ENCODE data around the gene SURF4. TPM values are rescaled to one million over a fixed set of nuclear protein-coding genes. Genes with fewer than 3 reads are reported as not detected.
"Not testable (repeated sequence)": the region's sequence is repeated elsewhere in the genome, so short reads cannot be mapped to it uniquely, and the experiment has no call there.

SURF4 gene
- total RNA-seq, 1 donor from 2014 or later: 243 TPM

GRCh38 chr9:133331221-133331620 is 44.6 kb downstream of the SURF4 start:
- TF ChIP-seq, protein P1, sequence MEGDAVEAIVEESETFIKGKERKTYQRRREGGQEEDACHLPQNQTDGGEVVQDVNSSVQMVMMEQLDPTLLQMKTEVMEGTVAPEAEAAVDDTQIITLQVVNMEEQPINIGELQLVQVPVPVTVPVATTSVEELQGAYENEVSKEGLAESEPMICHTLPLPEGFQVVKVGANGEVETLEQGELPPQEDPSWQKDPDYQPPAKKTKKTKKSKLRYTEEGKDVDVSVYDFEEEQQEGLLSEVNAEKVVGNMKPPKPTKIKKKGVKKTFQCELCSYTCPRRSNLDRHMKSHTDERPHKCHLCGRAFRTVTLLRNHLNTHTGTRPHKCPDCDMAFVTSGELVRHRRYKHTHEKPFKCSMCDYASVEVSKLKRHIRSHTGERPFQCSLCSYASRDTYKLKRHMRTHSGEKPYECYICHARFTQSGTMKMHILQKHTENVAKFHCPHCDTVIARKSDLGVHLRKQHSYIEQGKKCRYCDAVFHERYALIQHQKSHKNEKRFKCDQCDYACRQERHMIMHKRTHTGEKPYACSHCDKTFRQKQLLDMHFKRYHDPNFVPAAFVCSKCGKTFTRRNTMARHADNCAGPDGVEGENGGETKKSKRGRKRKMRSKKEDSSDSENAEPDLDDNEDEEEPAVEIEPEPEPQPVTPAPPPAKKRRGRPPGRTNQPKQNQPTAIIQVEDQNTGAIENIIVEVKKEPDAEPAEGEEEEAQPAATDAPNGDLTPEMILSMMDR (IDR thresholded peaks at IDR 0.05): no peak
- Mint-ChIP-seq H3K27me3 (ENCODE audit: low read depth) (no peaks in the 10 kb centered on the region), H3K4me1 (ENCODE audit: low read depth) (peaks cover 13% of the 10 kb centered on the region), H3K9me3 (ENCODE audit: low read depth) (no peaks in the 10 kb centered on the region), H3K4me3 (ENCODE audit: unreplicated experiment) (no peak overlapping the region), H3K27ac (ENCODE audit: unreplicated experiment) (no peak overlapping the region), H3K36me3 (ENCODE audit: low read depth) (peaks cover 19% of the 10 kb centered on the region)
- peak; percentile 84 for DNase-seq (ENCODE audit: low spot score)

- peaks cover 19% of the 10 kb centered on the region for H3K36me3 Mint-ChIP-seq (ENCODE audit: low read depth)
- DNase-seq (ENCODE audit: low spot score): peak; percentile 18
- TF ChIP-seq, protein P1 (IDR thresholded peaks at IDR 0.05): peak; percentile 78
- not testable (repeated sequence) for H3K9me3 Mint-ChIP-seq (ENCODE audit: low read depth); H3K27ac Mint-ChIP-seq (ENCODE audit: unreplicated experiment); H3K4me1 Mint-ChIP-seq (ENCODE audit: low read depth); H3K27me3 Mint-ChIP-seq (ENCODE audit: low read depth); H3K4me3 Mint-ChIP-seq (ENCODE audit: unreplicated experiment)
Observed at GRCh38 chr9:133329306-133330156, 46.3 kb downstream of the SURF4 start.

- H3K27me3 Mint-ChIP-seq (ENCODE audit: low read depth): no peaks in the 10 kb centered on the region
- no peaks in the 10 kb centered on the region for H3K4me1 Mint-ChIP-seq (ENCODE audit: low read depth)
- H3K9me3 Mint-ChIP-seq (ENCODE audit: low read depth): peaks cover 3% of the 10 kb centered on the region
- TF ChIP-seq, protein P1 (IDR thresholded peaks at IDR 0.05): no peak
- no peak overlapping the region for H3K27ac Mint-ChIP-seq (ENCODE audit: unreplicated experiment)
- peaks cover 18% of the 10 kb centered on the region for H3K36me3 Mint-ChIP-seq (ENCODE audit: low read depth)
- no peak overlapping the region for H3K4me3 Mint-ChIP-seq (ENCODE audit: unreplicated experiment)
- peak; percentile 48 for DNase-seq (ENCODE audit: low spot score)
Observed at GRCh38 chr9:133327834-133328484, 47.9 kb downstream of the SURF4 start.

- H3K27ac Mint-ChIP-seq (ENCODE audit: unreplicated experiment); H3K9me3 Mint-ChIP-seq (ENCODE audit: low read depth); H3K4me3 Mint-ChIP-seq (ENCODE audit: unreplicated experiment); H3K27me3 Mint-ChIP-seq (ENCODE audit: low read depth); H3K4me1 Mint-ChIP-seq (ENCODE audit: low read depth): not testable (repeated sequence)
- H3K36me3 Mint-ChIP-seq (ENCODE audit: low read depth): peaks cover 12% of the 10 kb centered on the region
- peak; percentile 19 for DNase-seq (ENCODE audit: low spot score)
Observed at GRCh38 chr9:133327021-133327420, 48.8 kb downstream of the SURF4 start.

DNA sequence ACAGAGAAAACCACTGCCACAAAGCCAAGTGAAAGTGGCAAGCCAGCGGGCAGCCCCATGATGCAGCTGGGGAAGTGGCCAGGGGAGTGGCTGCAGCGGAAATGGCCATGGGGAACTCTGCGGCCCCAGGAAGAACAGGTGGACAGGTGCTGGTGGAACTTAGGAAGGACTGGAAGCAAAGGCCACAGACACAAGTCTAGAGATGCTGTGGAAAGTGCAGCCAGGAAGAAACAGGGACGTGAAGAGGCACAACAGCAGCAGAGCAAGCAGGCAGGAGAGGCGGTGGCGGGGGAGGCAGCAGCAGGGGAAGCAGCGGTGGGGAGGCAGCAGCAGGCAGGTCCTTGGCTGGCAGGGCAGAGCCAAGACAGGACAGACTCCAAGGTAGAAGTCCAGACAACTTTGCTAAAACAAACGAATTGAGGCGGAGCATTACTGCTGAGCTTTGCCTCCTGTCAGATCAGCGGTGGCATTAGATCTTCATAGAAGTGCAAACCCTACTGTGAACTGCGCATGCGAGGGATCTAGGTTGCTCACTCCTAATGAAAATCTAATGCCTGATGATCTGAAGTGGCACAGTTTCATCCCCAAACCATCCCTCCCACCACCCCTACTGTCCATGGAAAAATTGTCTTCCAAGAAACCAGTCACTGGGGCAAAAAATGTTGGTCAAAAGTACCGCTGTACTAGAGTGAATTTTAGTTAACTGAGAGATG is 51.7 kb downstream of the SURF4 start:
- H3K4me1 Mint-ChIP-seq (ENCODE audit: low read depth): no peaks in the 10 kb centered on the region
- H3K27me3 Mint-ChIP-seq (ENCODE audit: low read depth): no peaks in the 10 kb centered on the region
- H3K4me3 Mint-ChIP-seq (ENCODE audit: unreplicated experiment): no peak overlapping the region
- H3K36me3 Mint-ChIP-seq (ENCODE audit: low read depth): peaks cover 4% of the 10 kb centered on the region
- H3K27ac Mint-ChIP-seq (ENCODE audit: unreplicated experiment): no peak overlapping the region
- no peak for DNase-seq (ENCODE audit: low spot score)
- H3K9me3 Mint-ChIP-seq (ENCODE audit: low read depth): peaks cover 3% of the 10 kb centered on the region
- TF ChIP-seq, protein P1 (IDR thresholded peaks at IDR 0.05): no peak
